A549 (cell line): ENCODE results near the gene SAGE1. TPM values are rescaled to one million over a fixed set of nuclear protein-coding genes. Genes with fewer than 3 reads are reported as not detected.
"Not testable (repeated sequence)": the region's sequence is repeated elsewhere in the genome, so short reads cannot be mapped to it uniquely, and the experiment has no call there.

Experiments
- ATAC-seq, 2 experiments: fragments of 200-7000 bp in 1 of 2; fragments of >200 bp in 1 of 2; cut with Nextera tagmentation in 1 of 2; cut with Tn5 transposase in 1 of 2; 3 replicates each; pipeline versions ENCODE4 v1.8.0 to v1.9.1; 2018 to 2020; ENCODE audit warnings: mild to moderate bottlenecking in 1 of 2, moderate library complexity in 1 of 2
- CTCF ChIA-PET: fragments of 300-600 bp; sonication (Branson Sonifier 250); formaldehyde crosslinking; extraction: SDS; loops from one replicate; lab custom pipeline; 2021; ENCODE audit warnings: antibody characterized with exemption, inconsistent platforms; lab: Yijun Ruan, JAX
- POLR2A ChIA-PET: fragments of 350-600 bp; formaldehyde crosslinking; extraction: SDS; loops from one replicate; lab custom pipeline; 2021; ENCODE audit warnings: antibody characterized with exemption, inconsistent platforms; lab: Yijun Ruan, JAX
- DNase-seq, 2 experiments: peaks; one replicate each; pipeline versions ENCODE4 v3.0.0 to v3.0.0-alpha.2; 2011 to 2016; ENCODE audit warnings: low read depth in 1 of 2, low spot score in 1 of 2
- FAIRE-seq: peaks from 2 replicates; lab custom pipeline; 2011; peaks lifted over from hg19 to GRCh38; lab: Jason Lieb, UNC
- H3K27ac ChIP-seq, 2 experiments: fragments of >200 bp; sonication (Bioruptor Twin); formaldehyde crosslinking; 3 replicates each; pipeline ENCODE4 v1.5.1; 2016 to 2017
- H3K4me1 ChIP-seq: fragments of >200 bp; sonication (Bioruptor Twin); formaldehyde crosslinking; 3 replicates; pipeline ENCODE4 v1.6.1; 2016
- H3K4me2 ChIP-seq: fragments of >200 bp; sonication (Bioruptor Twin); formaldehyde crosslinking; 3 replicates; pipeline ENCODE4 v1.6.1; 2016
- H3K4me3 ChIP-seq: fragments of >200 bp; sonication (Bioruptor Twin); formaldehyde crosslinking; 3 replicates; pipeline ENCODE4 v1.5.1; 2016
- H3K9me3 ChIP-seq: fragments of >200 bp; sonication (Bioruptor Twin); formaldehyde crosslinking; 3 replicates; pipeline ENCODE4 v1.6.1; 2016
- CBX8 ChIP-seq: fragments of 200-600 bp; sonication (generic); IDR thresholded peaks from 2 replicates; pipeline ENCODE4 v1.6.1; 2016
- CEBPB ChIP-seq, 2 experiments: fragments of >200 bp in 1 of 2; sonication (Bioruptor Twin) in 1 of 2; formaldehyde crosslinking in 1 of 2; IDR thresholded peaks; 2 replicates each; pipeline ENCODE4 v1.6.1; 2012 to 2016
- CHD2 ChIP-seq: fragments of 150-350 bp; IDR thresholded peaks from 2 replicates; pipeline ENCODE4 v1.6.1; 2014; ENCODE audit warnings: low read length; ENCODE audit not compliant: partially characterized antibody
- CHD4 ChIP-seq: fragments of 200-600 bp; sonication (generic); IDR thresholded peaks from 2 replicates; pipeline ENCODE4 v1.6.1; 2016; ENCODE audit warnings: antibody characterized with exemption, mild to moderate bottlenecking, borderline replicate concordance
- ESRRA ChIP-seq: fragments of 150-350 bp; IDR thresholded peaks from 2 replicates; pipeline ENCODE4 v1.6.1; 2014; ENCODE audit warnings: mild to moderate bottlenecking, low read length, borderline replicate concordance
- FOSL2 ChIP-seq, 2 experiments: fragments of 450-650 bp in 1 of 2; fragments of >200 bp in 1 of 2; sonication (Bioruptor Twin) in 1 of 2; formaldehyde crosslinking; IDR thresholded peaks; 2 replicates each; pipeline versions ENCODE4 v1.5.0 to v1.6.1; 2016 to 2020; ENCODE audit warnings: mild to moderate bottlenecking in 1 of 2, moderate library complexity in 1 of 2
- FOXS1 ChIP-seq: fragments of 250-450 bp; sonication (Bioruptor Pico); IDR thresholded peaks from 2 replicates; pipeline ENCODE4 v1.5.0; 2020; ENCODE audit warnings: mild to moderate bottlenecking, moderate library complexity
- HDAC2 ChIP-seq: fragments of 200-600 bp; sonication (generic); IDR thresholded peaks from 2 replicates; pipeline ENCODE4 v1.6.1; 2016
- HEYL ChIP-seq: fragments of 250-450 bp; sonication (Bioruptor Pico); IDR thresholded peaks from 2 replicates; pipeline ENCODE4 v1.8.0; 2021; ENCODE audit warnings: mild to moderate bottlenecking, moderate library complexity
- HOXB13 ChIP-seq: fragments of 250-450 bp; sonication (Bioruptor Pico); IDR thresholded peaks from 2 replicates; pipeline ENCODE4 v1.5.0; 2020; ENCODE audit warnings: low read depth, mild to moderate bottlenecking, moderate library complexity
- KDM5A ChIP-seq: fragments of 200-600 bp; sonication (generic); IDR thresholded peaks from 2 replicates; pipeline ENCODE4 v1.6.1; 2016; ENCODE audit warnings: antibody characterized with exemption, mild to moderate bottlenecking
- POLR2A ChIP-seq: IDR thresholded peaks from 2 replicates; pipeline ENCODE4 v1.6.1; 2012; ENCODE audit warnings: mild to moderate bottlenecking, low read length
- POLR2AphosphoS2 ChIP-seq: conservative IDR thresholded peaks from 2 replicates; pipeline ENCODE4 v1.6.1; 2012; ENCODE audit warnings: low read length, improper control_type of control experiment, inconsistent platforms
- RAD21 ChIP-seq, 2 experiments: fragments of >200 bp in 1 of 2; sonication (Bioruptor Twin) in 1 of 2; formaldehyde crosslinking in 1 of 2; IDR thresholded peaks in 1 of 2; conservative IDR thresholded peaks in 1 of 2; 2 replicates in 1 of 2; 3 replicates in 1 of 2; pipeline ENCODE4 v1.6.1; 2012 to 2018; ENCODE audit warnings: inconsistent platforms in 1 of 2
- SMC3 ChIP-seq: fragments of >200 bp; sonication (Bioruptor Twin); formaldehyde crosslinking; IDR thresholded peaks from 3 replicates; pipeline ENCODE4 v1.6.1; 2018; ENCODE audit warnings: inconsistent platforms
- SREBF2 ChIP-seq: fragments of 450-650 bp; IDR thresholded peaks from 2 replicates; pipeline ENCODE4 v1.6.1; 2014; ENCODE audit warnings: mild to moderate bottlenecking, moderate library complexity
- ZC3H11A ChIP-seq: fragments of 450-650 bp; IDR thresholded peaks from 2 replicates; pipeline ENCODE4 v1.6.1; 2014; ENCODE audit warnings: antibody characterized with exemption, mild to moderate bottlenecking
- ZFP36 ChIP-seq: fragments of 450-650 bp; IDR thresholded peaks from 2 replicates; pipeline ENCODE4 v1.6.1; 2014; ENCODE audit warnings: borderline replicate concordance; ENCODE audit not compliant: partially characterized antibody
- ZNF302 ChIP-seq: fragments of 250-450 bp; sonication (Bioruptor Pico); IDR thresholded peaks from 2 replicates; pipeline ENCODE4 v1.9.0; 2021; ENCODE audit warnings: inconsistent platforms, mild to moderate bottlenecking, moderate library complexity
- WGBS: methylation state at CpG from one replicate; pipeline ENCODE4 v1.1.6; 2017; ENCODE audit errors: missing lambda C conversion rate; 5-methylcytosine and 5-hydroxymethylcytosine counted together
- polyA plus RNA-seq, 4 experiments: library from polyadenylated mRNA; depleted of rRNA in 3 of 4; stranded (reverse); fragments of >200 nt; fragmentation: RNase III in 1 of 4; extraction: RNeasy Plus Mini Kit Qiagen cat#74134 plus additional on column Dnase treatment in 1 of 4; gene quantifications; 2 replicates in 3 of 4; 3 replicates in 1 of 4; pipeline ENCODE4 v1.2.3, GENCODE V29; 2011 to 2017
- TF ChIP-seq, protein P1 (sequence below): fragments of 450-650 bp; IDR thresholded peaks from 2 replicates; pipeline ENCODE4 v1.6.1; 2014; ENCODE audit warnings: antibody characterized with exemption
- TF ChIP-seq, protein P2 (sequence below): fragments of >200 bp; sonication (Bioruptor Twin); formaldehyde crosslinking; IDR thresholded peaks from 3 replicates; pipeline ENCODE4 v1.6.1; 2016

The SAGE1 gene
- polyA plus RNA-seq, 2 of the 4 experiments (the other 2 are of a cell fraction), result 0.03 to 0.06 TPM

GRCh38 chrX:135892781-135893180, 735 bp upstream of the SAGE1 start:
- H3K4me3 ChIP-seq, result no peak overlapping the region
- TF ChIP-seq CHD2, result no peak
- no peak for TF ChIP-seq POLR2AphosphoS2
- TF ChIP-seq, protein P1, sequence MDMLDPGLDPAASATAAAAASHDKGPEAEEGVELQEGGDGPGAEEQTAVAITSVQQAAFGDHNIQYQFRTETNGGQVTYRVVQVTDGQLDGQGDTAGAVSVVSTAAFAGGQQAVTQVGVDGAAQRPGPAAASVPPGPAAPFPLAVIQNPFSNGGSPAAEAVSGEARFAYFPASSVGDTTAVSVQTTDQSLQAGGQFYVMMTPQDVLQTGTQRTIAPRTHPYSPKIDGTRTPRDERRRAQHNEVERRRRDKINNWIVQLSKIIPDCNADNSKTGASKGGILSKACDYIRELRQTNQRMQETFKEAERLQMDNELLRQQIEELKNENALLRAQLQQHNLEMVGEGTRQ, result no peak
- TF ChIP-seq ZNF302 (CRISPR knock-in tag), result no peak
- no peak for TF ChIP-seq ZC3H11A
- no peak for TF ChIP-seq SMC3
- no peak for TF ChIP-seq POLR2A
- TF ChIP-seq, protein P2, sequence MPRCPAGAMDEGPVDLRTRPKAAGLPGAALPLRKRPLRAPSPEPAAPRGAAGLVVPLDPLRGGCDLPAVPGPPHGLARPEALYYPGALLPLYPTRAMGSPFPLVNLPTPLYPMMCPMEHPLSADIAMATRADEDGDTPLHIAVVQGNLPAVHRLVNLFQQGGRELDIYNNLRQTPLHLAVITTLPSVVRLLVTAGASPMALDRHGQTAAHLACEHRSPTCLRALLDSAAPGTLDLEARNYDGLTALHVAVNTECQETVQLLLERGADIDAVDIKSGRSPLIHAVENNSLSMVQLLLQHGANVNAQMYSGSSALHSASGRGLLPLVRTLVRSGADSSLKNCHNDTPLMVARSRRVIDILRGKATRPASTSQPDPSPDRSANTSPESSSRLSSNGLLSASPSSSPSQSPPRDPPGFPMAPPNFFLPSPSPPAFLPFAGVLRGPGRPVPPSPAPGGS, result no peak
- TF ChIP-seq HEYL, result no peak
- TF ChIP-seq KDM5A, result no peak
- TF ChIP-seq ZFP36, result no peak
- TF ChIP-seq CBX8, result no peak
- no peak for TF ChIP-seq FOSL2 (IDR thresholded peaks at IDR 0.05)
- TF ChIP-seq FOSL2 (CRISPR knock-in tag; IDR thresholded peaks at IDR 0.05), result no peak
- TF ChIP-seq FOXS1 (CRISPR knock-in tag), result no peak
- no peak for TF ChIP-seq CHD4
- no peak for TF ChIP-seq HOXB13 (CRISPR knock-in tag)
- no peak for TF ChIP-seq HDAC2
- no peak for TF ChIP-seq RAD21 (conservative IDR thresholded peaks at IDR 0.05 in 1 of 2, IDR thresholded peaks at IDR 0.05 in 1 of 2)
- TF ChIP-seq SREBF2, result no peak
- no peak for TF ChIP-seq CEBPB (IDR thresholded peaks at IDR 0.05)
- POLR2A ChIA-PET, result no interaction called here
- no peak for DNase-seq
- H3K9me3 ChIP-seq, result no peaks in the 10 kb centered on the region
- no peaks in the 10 kb centered on the region for H3K4me1 ChIP-seq
- WGBS, result 29% methylated on average over 4 of the region's 11 CpGs
- H3K4me2 ChIP-seq, result no peak overlapping the region
- no peak for ATAC-seq
- FAIRE-seq, result no peak
- CTCF ChIA-PET, result no interaction called here
- no peak overlapping the region for H3K27ac ChIP-seq

GRCh38 chrX:135910251-135910650, 16.7 kb downstream of the SAGE1 start:
- FAIRE-seq (no peak), ATAC-seq (no peak), DNase-seq (no peak)
- CTCF ChIA-PET, result no interaction called here
- POLR2A ChIA-PET, result no interaction called here
- TF ChIP-seq POLR2A (no peak), ESRRA (no peak)
- H3K27ac ChIP-seq, result no peak overlapping the region
- H3K4me1 ChIP-seq, result no peaks in the 10 kb centered on the region
- no peak overlapping the region for H3K4me2 ChIP-seq
- H3K9me3 ChIP-seq, result no peaks in the 10 kb centered on the region
- 0% methylated on average over 5 of the region's 5 CpGs for WGBS
- no peak overlapping the region for H3K4me3 ChIP-seq

DNA sequence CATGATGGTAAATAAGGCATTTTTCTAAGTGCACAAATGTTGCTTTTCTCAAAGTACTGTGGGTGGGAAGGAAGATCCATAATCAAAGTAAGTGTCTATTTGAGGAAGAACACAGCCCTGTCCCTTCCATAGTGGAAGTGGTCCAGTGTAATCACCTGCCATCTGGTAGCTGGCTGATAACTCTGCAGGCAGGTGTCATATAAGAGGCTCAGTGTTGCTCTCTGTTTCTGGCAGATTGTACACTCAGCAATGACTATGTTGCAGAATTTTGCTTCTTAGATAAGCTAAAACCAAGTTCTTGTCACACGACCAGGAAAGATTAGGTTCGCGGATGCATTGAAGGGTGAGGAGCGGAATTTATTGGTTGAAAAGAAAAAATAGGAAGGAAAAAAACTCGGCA, 20.9 kb downstream of the SAGE1 start:
- POLR2A ChIA-PET, result no interaction called here
- FAIRE-seq, result no peak

DNA sequence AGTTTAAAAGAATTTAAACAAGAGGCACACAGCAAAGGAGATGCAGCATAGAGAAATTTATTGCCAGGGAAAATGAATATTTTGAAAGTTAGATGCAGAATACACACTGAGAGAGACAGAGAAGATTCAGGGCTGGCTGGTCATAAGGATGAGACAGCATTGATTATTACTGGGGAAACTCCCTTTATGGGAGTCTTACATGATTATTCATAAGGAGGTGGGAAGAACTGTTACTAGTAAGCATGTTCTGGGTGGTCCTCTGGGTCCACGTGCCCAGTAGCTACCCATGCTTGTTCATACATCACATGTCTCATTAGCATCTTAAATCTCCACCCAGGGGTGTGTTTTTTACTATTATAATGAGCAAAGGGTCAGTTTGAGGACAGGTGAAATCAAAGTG, 27.0 kb downstream of the SAGE1 start:
- 0% methylated on average over 1 of the region's 1 CpG for whole genome bisulfite sequencing
- FAIRE-seq, result peak; percentile 7
- H3K4me3 ChIP-seq, ATAC-seq, H3K9me3 ChIP-seq, H3K4me2 ChIP-seq, H3K27ac ChIP-seq, POLR2A ChIA-PET, H3K4me1 ChIP-seq, DNase-seq: not testable (repeated sequence)
- CTCF ChIA-PET, result interaction anchor here (1.5 kb wide), 1 partner anchor 11 kb away, joined by 4 read pairs; no protein-coding TSS in a partner anchor

More for the DNA sequence above, 20.9 kb downstream of the SAGE1 start:
- CTCF ChIA-PET, result interaction anchor here (1.0 kb wide), 1 partner anchor 17 kb away, joined by 3 read pairs; no protein-coding TSS in a partner anchor
- H3K27ac ChIP-seq, result no peak overlapping the region
- TF ChIP-seq ZNF302 (CRISPR knock-in tag), result no peak
- TF ChIP-seq ZFP36, result no peak
- DNase-seq (no peak), ATAC-seq (no peak)
- H3K9me3 ChIP-seq, result no peaks in the 10 kb centered on the region
- 52% methylated on average over 5 of the region's 5 CpGs for WGBS
- no peak overlapping the region for H3K4me3 ChIP-seq
- no peak overlapping the region for H3K4me2 ChIP-seq
- no peaks in the 10 kb centered on the region for H3K4me1 ChIP-seq
